Measurements from ENCODE around the gene RNF183. TPM values are rescaled to one million over a fixed set of nuclear protein-coding genes. Genes with fewer than 3 reads are reported as not detected.

Gene RNF183
- total and polyA plus RNA-seq, 7 donors: 2.3 TPM; not detected in 6

- TF ChIP-seq POLR2AphosphoS5 (IDR thresholded peaks at IDR 0.05): no peak
- TF ChIP-seq EP300 (IDR thresholded peaks at IDR 0.05): no peak
- no peak for TF ChIP-seq POLR2A (IDR thresholded peaks at IDR 0.05)
- TF ChIP-seq CTCF (IDR thresholded peaks at IDR 0.05): no peak
- Histone ChIP-seq H3K4me3 (no peak overlapping the region), H3K9me3 (no peaks in the 10 kb centered on the region), H3K36me3 (no peaks in the 10 kb centered on the region), H3K27me3 (no peaks in the 10 kb centered on the region), H3K4me1 (no peaks in the 10 kb centered on the region), H3K27ac (no peak overlapping the region)
- intact Hi-C loops (cut with DNase I): no loop called here
- DNase-seq: no peak
These were observed 55.5 kb downstream of the RNF183 start for GRCh38 chr9:113247640-113248039.

Other genes starting within 250 kb of the RNF183 start
- gene ZFP37, start 246.7 kb downstream of the RNF183 start, total RNA-seq: 1 to 10 TPM; 2.9 to 7.4 (median 4.4) TPM
- gene ZFP37, start 246.7 kb downstream of the RNF183 start, polyA plus RNA-seq: under 1 TPM in 2 of 3 donors, not detected in 1; 0.60 to 0.99 TPM
- gene SLC31A2, start 152.4 kb downstream of the RNF183 start, total RNA-seq: 10 to 100 TPM in 2 of 4 donors, 1 to 10 TPM in 2; 4.5 to 12.5 (median 7.7) TPM
- gene SLC31A2, start 152.4 kb downstream of the RNF183 start, polyA plus RNA-seq: 10 to 100 TPM; 10.8 to 19.9 (median 13.0) TPM
- gene FKBP15, start 82.1 kb downstream of the RNF183 start, total RNA-seq: 10 to 100 TPM; 18.8 to 22.5 (median 20.9) TPM
- 10 to 100 TPM in 1 of 3 donors, 1 to 10 TPM in 2; 7.2 to 16.5 (median 9.5) TPM for gene FKBP15, start 82.1 kb downstream of the RNF183 start, polyA plus RNA-seq
- 1 to 10 TPM; 7.1 to 9.6 (median 8.6) TPM for gene SLC31A1, start 81.8 kb downstream of the RNF183 start, total RNA-seq
- gene SLC31A1, start 81.8 kb downstream of the RNF183 start, polyA plus RNA-seq: 10 to 100 TPM in 2 of 3 donors, 1 to 10 TPM in 1; 4.2 to 28.0 (median 12.0) TPM
- 10 to 100 TPM; 57.1 to 71.7 (median 66.2) TPM for gene CDC26, start 27.8 kb downstream of the RNF183 start, total RNA-seq
- gene CDC26, start 27.8 kb downstream of the RNF183 start, polyA plus RNA-seq: 10 to 100 TPM; 33.8 to 74.5 (median 64.5) TPM
- 10 to 100 TPM; 12.7 to 21.4 (median 14.1) TPM for gene PRPF4, start 27.7 kb downstream of the RNF183 start, total RNA-seq
- gene PRPF4, start 27.7 kb downstream of the RNF183 start, polyA plus RNA-seq: 10 to 100 TPM in 1 of 3 donors, 1 to 10 TPM in 2; 7.9 to 15.5 (median 9.0) TPM
- gene WDR31, start 36.9 kb upstream of the RNF183 start, total RNA-seq: 1 to 10 TPM; 1.8 to 3.9 (median 2.6) TPM
- gene WDR31, start 36.9 kb upstream of the RNF183 start, polyA plus RNA-seq: 1 to 10 TPM; 1.2 to 2.0 (median 1.8) TPM
- gene BSPRY, start 46.2 kb upstream of the RNF183 start, total RNA-seq: under 1 TPM; 0.27 to 0.66 (median 0.32) TPM
- gene BSPRY, start 46.2 kb upstream of the RNF183 start, polyA plus RNA-seq: 10 to 100 TPM; 14.4 to 23.6 (median 21.8) TPM
- gene HDHD3, start 73.6 kb upstream of the RNF183 start, total RNA-seq: 10 to 100 TPM; 16.4 to 34.6 (median 25.6) TPM
- 100 to 1,000 TPM; 113 to 158 (median 121) TPM for gene HDHD3, start 73.6 kb upstream of the RNF183 start, polyA plus RNA-seq
- 10 to 100 TPM; 14.8 to 31.0 (median 23.3) TPM for gene ALAD, start 97.9 kb upstream of the RNF183 start, total RNA-seq
- gene ALAD, start 97.9 kb upstream of the RNF183 start, polyA plus RNA-seq: 10 to 100 TPM; 37.0 to 50.2 (median 47.4) TPM
- gene POLE3, start 107.3 kb upstream of the RNF183 start, total RNA-seq: 10 to 100 TPM; 24.9 to 45.6 (median 39.1) TPM
- gene POLE3, start 107.3 kb upstream of the RNF183 start, polyA plus RNA-seq: 10 to 100 TPM; 25.2 to 49.2 (median 27.0) TPM
- gene C9orf43, start 107.4 kb upstream of the RNF183 start, total RNA-seq: under 1 TPM in 3 of 4 donors, not detected in 1; 0.36 to 0.68 (median 0.55) TPM
- gene C9orf43, start 107.4 kb upstream of the RNF183 start, polyA plus RNA-seq: under 1 TPM in 2 of 3 donors, not detected in 1; 0.20 to 0.60 TPM
- 10 to 100 TPM; 26.9 to 50.7 (median 42.0) TPM for gene RGS3, start 160.4 kb upstream of the RNF183 start, total RNA-seq
- gene RGS3, start 160.4 kb upstream of the RNF183 start, polyA plus RNA-seq: 10 to 100 TPM; 32.4 to 43.6 (median 32.6) TPM